ENCODE data around the gene WNT7A.

WNT7A gene

GRCh38 chr3:13891492-13892073 lies 11.7 kb upstream of the WNT7A start:
- no peak for DNase-seq (ENCODE audit: low spot score)
- H3K27ac Mint-ChIP-seq = no peak overlapping the region
- peaks cover 5% of the 10 kb centered on the region for H3K27me3 Mint-ChIP-seq (ENCODE audit: low read depth)
- H3K9me3 Mint-ChIP-seq = no peaks in the 10 kb centered on the region
- H3K36me3 Mint-ChIP-seq (ENCODE audit: low read depth) = no peaks in the 10 kb centered on the region
- peaks cover 28% of the 10 kb centered on the region for H3K4me1 Mint-ChIP-seq (ENCODE audit: low read depth)
- H3K4me3 Mint-ChIP-seq = no peak overlapping the region

GRCh38 chr3:13891017-13891392 lies 11.1 kb upstream of the WNT7A start:
- no peaks in the 10 kb centered on the region for H3K36me3 Mint-ChIP-seq (ENCODE audit: low read depth)
- H3K27me3 Mint-ChIP-seq (ENCODE audit: low read depth) = peaks cover 5% of the 10 kb centered on the region
- H3K4me1 Mint-ChIP-seq (ENCODE audit: low read depth) = peaks cover 25% of the 10 kb centered on the region
- no peaks in the 10 kb centered on the region for H3K9me3 Mint-ChIP-seq
- no peak for DNase-seq (ENCODE audit: low spot score)
- H3K27ac Mint-ChIP-seq = peak overlapping the region; percentile 84
- peak overlapping the region; percentile 68 for H3K4me3 Mint-ChIP-seq

DNA sequence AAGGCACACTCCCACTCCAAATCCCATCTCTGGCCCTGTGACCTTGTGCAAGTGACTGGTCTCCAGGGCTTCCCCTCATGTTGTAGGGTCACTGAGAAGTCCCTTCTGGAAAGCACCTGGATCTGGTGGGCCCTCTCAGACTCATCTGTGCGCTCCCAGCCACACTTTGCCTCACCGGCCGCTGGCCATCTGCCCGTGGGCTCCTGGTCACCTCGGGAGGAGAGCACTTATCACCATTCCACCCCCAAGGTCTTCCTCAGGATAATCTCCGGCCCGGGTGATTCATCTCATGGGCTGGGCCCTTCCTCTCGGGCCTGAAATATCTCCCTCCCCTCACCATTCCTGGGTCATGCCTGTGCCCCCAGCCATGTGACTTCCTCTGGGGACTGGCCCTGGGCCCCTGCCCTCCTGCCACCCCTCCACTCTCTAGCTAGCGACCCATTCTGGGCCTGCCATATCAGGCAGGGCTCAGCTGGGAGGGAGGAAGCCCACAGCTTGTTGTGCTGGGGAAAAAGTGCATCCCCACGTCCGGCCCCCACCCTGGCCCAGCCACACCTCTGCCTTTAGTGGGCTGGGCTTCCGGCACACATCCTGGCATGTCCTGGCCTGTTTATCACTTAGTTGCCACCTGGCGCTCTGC lies 10.6 kb upstream of the WNT7A start:
- H3K9me3 Mint-ChIP-seq = no peaks in the 10 kb centered on the region
- H3K27me3 Mint-ChIP-seq (ENCODE audit: low read depth) = peaks cover 5% of the 10 kb centered on the region
- peaks cover 19% of the 10 kb centered on the region for H3K4me1 Mint-ChIP-seq (ENCODE audit: low read depth)
- peak overlapping the region; percentile 84 for H3K27ac Mint-ChIP-seq
- no peaks in the 10 kb centered on the region for H3K36me3 Mint-ChIP-seq (ENCODE audit: low read depth)
- DNase-seq (ENCODE audit: low spot score) = no peak
- peak overlapping the region; percentile 68 for H3K4me3 Mint-ChIP-seq

DNA sequence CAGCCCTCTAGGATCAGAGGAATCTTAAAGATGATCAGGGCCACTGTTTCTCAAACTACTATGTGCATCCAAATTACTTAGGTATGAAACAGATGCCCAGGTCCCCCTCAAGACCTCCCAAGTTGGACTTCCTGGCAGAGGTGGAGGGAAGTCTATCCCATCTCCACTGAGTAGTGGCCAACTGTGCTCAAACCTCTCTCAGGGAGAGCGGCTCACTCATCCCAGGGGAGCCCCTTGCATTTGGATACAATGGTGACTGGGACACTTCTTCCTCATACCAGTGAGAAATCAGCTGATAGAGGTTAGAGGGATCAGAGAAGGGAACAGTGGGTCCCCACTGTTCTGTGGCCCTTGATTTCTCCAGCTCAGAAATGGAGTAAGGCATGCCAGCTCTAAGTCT lies 8.7 kb upstream of the WNT7A start:
- peaks cover 16% of the 10 kb centered on the region for H3K4me1 Mint-ChIP-seq (ENCODE audit: low read depth)
- H3K36me3 Mint-ChIP-seq (ENCODE audit: low read depth) = no peaks in the 10 kb centered on the region
- H3K9me3 Mint-ChIP-seq = no peaks in the 10 kb centered on the region
- H3K4me3 Mint-ChIP-seq = no peak overlapping the region
- no peak overlapping the region for H3K27ac Mint-ChIP-seq
- no peak for DNase-seq (ENCODE audit: low spot score)
- peaks cover 19% of the 10 kb centered on the region for H3K27me3 Mint-ChIP-seq (ENCODE audit: low read depth)

DNA sequence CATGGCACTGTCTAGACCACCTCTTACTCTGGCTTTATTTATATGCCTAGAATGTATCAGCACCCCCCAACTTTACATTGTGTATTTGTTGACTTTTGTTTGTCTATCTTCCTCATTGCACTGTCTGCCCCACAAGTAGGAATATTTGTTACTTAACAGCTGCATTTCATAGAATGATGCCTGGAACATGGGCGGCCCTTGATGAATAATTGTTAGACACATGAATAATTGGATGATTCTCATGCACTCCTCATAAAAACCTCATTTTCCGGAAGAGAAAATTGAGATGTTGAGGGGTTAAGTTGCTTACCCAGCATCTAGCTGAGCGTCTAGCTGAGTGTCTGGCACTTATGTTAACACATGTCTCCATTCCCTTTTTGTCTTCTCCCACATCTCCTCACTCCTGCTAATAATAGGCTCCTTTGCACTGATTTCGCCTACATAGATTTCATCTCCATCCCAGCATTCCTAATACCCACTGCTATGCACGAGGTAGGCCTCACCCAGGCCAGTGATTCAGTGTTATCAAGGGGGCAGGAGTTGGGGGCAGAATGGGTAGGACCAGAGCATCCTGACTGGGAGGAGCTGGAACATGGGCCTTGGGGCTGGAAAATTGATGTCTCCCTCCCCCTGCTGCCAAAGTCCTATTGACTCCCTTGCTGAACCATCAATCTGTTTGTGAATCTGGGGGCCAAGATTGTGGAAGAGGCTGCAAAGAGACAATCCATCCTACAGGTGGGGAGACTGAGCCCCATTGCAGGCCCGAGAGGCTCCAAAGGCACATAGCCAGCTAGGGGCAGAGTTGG lies 7.8 kb upstream of the WNT7A start:
- Mint-ChIP-seq H3K27me3 (ENCODE audit: low read depth) (peaks cover 23% of the 10 kb centered on the region), H3K27ac (no peak overlapping the region), H3K9me3 (no peaks in the 10 kb centered on the region), H3K4me3 (no peak overlapping the region), H3K36me3 (ENCODE audit: low read depth) (no peaks in the 10 kb centered on the region), H3K4me1 (ENCODE audit: low read depth) (peaks cover 16% of the 10 kb centered on the region)
- no peak for DNase-seq (ENCODE audit: low spot score)

DNA sequence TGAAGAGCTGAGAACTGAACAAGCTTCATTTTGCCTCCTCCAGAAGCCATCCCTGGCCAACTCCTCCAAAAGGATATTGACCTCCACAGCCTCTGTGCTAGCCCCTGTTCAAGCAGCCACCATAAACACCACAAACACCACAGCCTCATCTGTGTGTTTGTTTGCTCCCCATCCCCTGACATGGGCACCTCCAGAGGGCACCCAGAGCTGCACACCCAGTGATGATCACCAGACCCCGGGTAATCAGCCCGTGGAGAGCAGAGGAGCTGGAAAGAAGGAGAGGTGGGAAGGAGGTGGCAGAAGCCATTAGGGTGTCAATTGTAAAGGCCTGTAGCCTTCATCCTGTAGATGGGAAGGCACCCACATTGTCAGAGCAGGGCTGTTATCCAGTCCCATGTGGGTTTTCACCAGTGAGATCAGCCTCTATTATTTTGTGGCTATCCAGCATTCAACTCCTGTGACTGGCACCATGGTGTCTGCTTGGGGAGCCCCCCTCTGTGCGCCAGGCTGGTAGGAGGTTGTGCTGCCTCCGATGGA lies 6.8 kb upstream of the WNT7A start:
- peaks cover 16% of the 10 kb centered on the region for H3K4me1 Mint-ChIP-seq (ENCODE audit: low read depth)
- peaks cover 29% of the 10 kb centered on the region for H3K27me3 Mint-ChIP-seq (ENCODE audit: low read depth)
- H3K9me3 Mint-ChIP-seq = no peaks in the 10 kb centered on the region
- H3K36me3 Mint-ChIP-seq (ENCODE audit: low read depth) = no peaks in the 10 kb centered on the region
- H3K27ac Mint-ChIP-seq = no peak overlapping the region
- DNase-seq (ENCODE audit: low spot score) = no peak
- H3K4me3 Mint-ChIP-seq = no peak overlapping the region

DNA sequence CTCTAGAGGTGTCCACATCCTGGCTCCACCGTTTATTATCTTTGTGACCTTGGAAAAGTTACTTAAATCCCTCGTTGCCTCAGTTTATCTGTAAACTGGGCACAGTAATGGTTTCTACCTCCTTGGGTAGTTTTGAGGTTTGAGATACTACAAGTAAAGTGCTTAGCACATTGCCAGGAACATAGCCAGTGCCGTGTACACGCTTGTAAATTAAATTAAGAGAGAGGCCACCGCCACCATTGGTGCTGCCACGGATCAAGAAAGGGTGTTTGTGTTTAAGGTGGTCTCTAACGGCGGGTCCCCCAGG lies 5.8 kb upstream of the WNT7A start:
- Mint-ChIP-seq H3K27me3 (ENCODE audit: low read depth) (peaks cover 38% of the 10 kb centered on the region), H3K9me3 (no peaks in the 10 kb centered on the region), H3K27ac (no peak overlapping the region), H3K36me3 (ENCODE audit: low read depth) (no peaks in the 10 kb centered on the region), H3K4me1 (ENCODE audit: low read depth) (peaks cover 6% of the 10 kb centered on the region), H3K4me3 (no peak overlapping the region)
- no peak for DNase-seq (ENCODE audit: low spot score)

- H3K27ac Mint-ChIP-seq = no peak overlapping the region
- no peaks in the 10 kb centered on the region for H3K36me3 Mint-ChIP-seq (ENCODE audit: low read depth)
- peaks cover 40% of the 10 kb centered on the region for H3K27me3 Mint-ChIP-seq (ENCODE audit: low read depth)
- peaks cover under 1% of the 10 kb centered on the region for H3K4me1 Mint-ChIP-seq (ENCODE audit: low read depth)
- no peak for DNase-seq (ENCODE audit: low spot score)
- H3K9me3 Mint-ChIP-seq = no peaks in the 10 kb centered on the region
- no peak overlapping the region for H3K4me3 Mint-ChIP-seq
These were observed 5.2 kb upstream of the WNT7A start for GRCh38 chr3:13884851-13885703.

DNA sequence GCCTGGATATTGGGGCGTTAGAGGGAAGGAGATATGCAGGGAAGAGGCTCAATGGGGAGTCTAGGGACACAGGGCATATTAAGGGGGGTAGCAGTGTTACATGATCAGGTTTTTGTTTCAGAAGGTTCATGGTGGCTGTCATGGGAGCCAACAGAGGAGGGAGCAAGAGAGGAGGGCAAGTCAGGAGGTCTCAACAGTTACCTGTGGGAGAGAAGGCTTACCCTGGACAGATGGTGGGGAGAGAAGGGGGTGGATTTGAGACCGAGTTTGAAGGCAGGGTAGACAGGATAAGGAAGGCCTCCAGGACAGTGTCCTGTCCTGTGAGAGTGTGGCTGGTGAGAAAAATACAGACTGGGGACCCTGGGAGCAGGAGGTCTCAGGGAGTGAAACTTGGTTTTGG lies 3.8 kb upstream of the WNT7A start:
- no peak overlapping the region for H3K27ac Mint-ChIP-seq
- no peaks in the 10 kb centered on the region for H3K36me3 Mint-ChIP-seq (ENCODE audit: low read depth)
- no peaks in the 10 kb centered on the region for H3K9me3 Mint-ChIP-seq
- no peak for DNase-seq (ENCODE audit: low spot score)
- no peak overlapping the region for H3K4me3 Mint-ChIP-seq
- peaks cover 49% of the 10 kb centered on the region for H3K27me3 Mint-ChIP-seq (ENCODE audit: low read depth)
- no peaks in the 10 kb centered on the region for H3K4me1 Mint-ChIP-seq (ENCODE audit: low read depth)

DNA sequence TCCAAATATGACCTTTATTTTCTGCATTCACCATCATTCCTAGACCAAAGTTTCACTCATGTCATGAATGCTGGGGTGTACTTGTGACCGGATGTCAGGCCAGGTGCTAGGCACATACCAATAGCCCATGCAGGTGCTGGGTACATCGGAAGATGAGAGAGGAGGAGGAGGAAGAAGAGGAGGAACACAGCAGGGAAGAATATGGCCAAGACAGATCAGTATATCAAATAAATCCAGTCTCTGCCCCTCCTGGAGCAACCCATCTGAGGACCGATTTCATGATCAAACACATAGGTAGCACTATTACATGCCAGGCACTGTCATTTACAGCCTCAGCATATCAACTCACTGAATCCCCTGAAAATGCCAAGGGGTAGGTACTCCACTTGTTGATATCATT lies 3.0 kb upstream of the WNT7A start:
- H3K27ac Mint-ChIP-seq = no peak overlapping the region
- no peaks in the 10 kb centered on the region for H3K4me1 Mint-ChIP-seq (ENCODE audit: low read depth)
- no peaks in the 10 kb centered on the region for H3K36me3 Mint-ChIP-seq (ENCODE audit: low read depth)
- H3K27me3 Mint-ChIP-seq (ENCODE audit: low read depth) = peaks cover 53% of the 10 kb centered on the region
- no peak for DNase-seq (ENCODE audit: low spot score)
- H3K9me3 Mint-ChIP-seq = no peaks in the 10 kb centered on the region
- H3K4me3 Mint-ChIP-seq = no peak overlapping the region

GRCh38 chr3:13881536-13882410 lies 1.9 kb upstream of the WNT7A start:
- Mint-ChIP-seq H3K36me3 (ENCODE audit: low read depth) (no peaks in the 10 kb centered on the region), H3K4me1 (ENCODE audit: low read depth) (no peaks in the 10 kb centered on the region), H3K27me3 (ENCODE audit: low read depth) (peaks cover 61% of the 10 kb centered on the region), H3K4me3 (no peak overlapping the region), H3K9me3 (no peaks in the 10 kb centered on the region), H3K27ac (no peak overlapping the region)
- no peak for DNase-seq (ENCODE audit: low spot score)

DNA sequence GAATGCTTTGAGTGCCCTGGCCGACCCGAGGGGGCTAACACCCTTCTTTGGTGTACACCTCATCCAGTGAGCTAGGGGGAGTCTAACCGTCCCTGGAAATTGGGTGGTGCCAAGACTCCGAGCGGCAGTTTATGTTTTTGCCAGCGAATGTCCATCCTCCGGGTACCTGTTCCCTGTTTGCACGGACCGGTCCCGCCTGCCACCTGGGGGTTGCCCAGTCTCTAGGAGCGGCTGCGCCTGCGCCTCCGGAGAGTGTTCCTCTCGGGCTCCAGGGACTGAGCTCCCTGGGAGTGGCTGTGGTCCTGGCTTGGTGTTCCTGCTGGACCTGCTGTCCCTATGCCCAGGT lies 913 bp upstream of the WNT7A start:
- no peak overlapping the region for H3K4me3 Mint-ChIP-seq

More for the DNA sequence above, 913 bp upstream of the WNT7A start:
- Mint-ChIP-seq H3K9me3 (no peaks in the 10 kb centered on the region), H3K27ac (no peak overlapping the region), H3K4me1 (ENCODE audit: low read depth) (no peaks in the 10 kb centered on the region), H3K36me3 (ENCODE audit: low read depth) (no peaks in the 10 kb centered on the region), H3K27me3 (ENCODE audit: low read depth) (peaks cover 71% of the 10 kb centered on the region)
- no peak for DNase-seq (ENCODE audit: low spot score)

Measured in T-helper 2 cell treated with Interferon-gamma antibody and Interleukin-4, amounts not matched to agents 5 μg/mL and 100 μg/mL, for 36 hours (primary cell).